GM12874 (cell line): Measurements from ENCODE around the gene UGP2.

Experiments
- TF ChIP-seq, protein P1 (sequence below): IDR thresholded peaks from 2 replicates; pipeline ENCODE4 v1.5.1; 2011; ENCODE audit warnings: low read depth, mild to moderate bottlenecking, control low read depth, low read length, moderate library complexity; ENCODE audit not compliant: insufficient read depth

Gene UGP2

DNA sequence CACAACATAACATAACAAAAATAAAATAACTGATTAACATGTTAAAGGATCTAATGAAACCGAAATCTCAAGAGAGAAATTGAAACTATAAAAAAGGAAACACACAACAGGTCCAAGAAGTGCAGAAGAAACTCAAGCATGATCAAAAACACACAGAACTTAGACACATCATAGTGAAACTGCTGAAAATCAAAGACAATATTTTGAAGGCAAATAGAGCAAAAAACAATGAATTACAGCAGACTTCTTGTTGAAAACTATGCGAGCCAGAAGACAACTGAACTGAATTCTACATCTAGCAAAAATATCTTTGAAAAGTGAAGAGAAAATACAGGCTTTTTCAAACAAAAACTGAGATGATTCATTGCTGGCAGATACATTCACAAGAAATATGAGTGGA, 61.3 kb downstream of the UGP2 start:
- TF ChIP-seq, protein P1, sequence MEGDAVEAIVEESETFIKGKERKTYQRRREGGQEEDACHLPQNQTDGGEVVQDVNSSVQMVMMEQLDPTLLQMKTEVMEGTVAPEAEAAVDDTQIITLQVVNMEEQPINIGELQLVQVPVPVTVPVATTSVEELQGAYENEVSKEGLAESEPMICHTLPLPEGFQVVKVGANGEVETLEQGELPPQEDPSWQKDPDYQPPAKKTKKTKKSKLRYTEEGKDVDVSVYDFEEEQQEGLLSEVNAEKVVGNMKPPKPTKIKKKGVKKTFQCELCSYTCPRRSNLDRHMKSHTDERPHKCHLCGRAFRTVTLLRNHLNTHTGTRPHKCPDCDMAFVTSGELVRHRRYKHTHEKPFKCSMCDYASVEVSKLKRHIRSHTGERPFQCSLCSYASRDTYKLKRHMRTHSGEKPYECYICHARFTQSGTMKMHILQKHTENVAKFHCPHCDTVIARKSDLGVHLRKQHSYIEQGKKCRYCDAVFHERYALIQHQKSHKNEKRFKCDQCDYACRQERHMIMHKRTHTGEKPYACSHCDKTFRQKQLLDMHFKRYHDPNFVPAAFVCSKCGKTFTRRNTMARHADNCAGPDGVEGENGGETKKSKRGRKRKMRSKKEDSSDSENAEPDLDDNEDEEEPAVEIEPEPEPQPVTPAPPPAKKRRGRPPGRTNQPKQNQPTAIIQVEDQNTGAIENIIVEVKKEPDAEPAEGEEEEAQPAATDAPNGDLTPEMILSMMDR, result no peak

DNA sequence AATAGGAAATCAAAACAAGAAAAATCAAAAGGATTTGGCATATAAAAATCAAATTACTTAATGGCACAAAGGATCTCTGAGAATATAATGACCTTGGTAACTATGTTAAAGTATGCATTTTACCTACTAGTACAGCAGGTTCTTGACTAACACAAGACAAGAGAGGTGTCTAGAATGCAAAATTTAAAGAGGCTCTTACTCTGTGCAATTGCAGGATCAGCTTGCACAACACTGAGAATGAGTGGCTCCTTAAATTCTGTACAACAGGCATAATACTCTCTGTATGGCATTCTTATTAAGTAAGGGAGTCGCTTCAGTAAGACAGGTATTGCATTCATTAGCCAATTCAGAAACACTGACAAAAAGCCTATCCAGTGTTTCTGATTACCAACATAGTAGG, 72.6 kb downstream of the UGP2 start:
- TF ChIP-seq, protein P1, result no peak

DNA sequence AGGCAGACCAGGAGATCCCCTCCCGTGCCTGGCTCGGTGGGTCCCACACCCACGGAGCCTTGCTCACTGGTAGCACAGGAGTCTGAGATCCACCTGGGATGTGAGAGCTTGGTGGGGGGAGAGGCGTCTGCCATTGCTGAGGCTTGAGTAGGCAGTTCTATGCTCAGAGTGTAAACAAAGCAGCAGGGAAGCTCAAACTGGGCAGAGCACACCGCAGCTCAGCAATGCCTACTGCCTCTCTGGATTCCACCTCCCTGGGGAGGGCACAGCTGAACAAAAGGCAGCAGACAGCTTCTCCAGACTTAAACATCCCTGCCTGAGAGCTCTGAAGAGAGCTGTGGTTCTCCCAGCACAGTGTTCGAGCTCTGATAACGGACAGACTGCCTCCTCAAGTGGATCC, 85.1 kb downstream of the UGP2 start:
- TF ChIP-seq, protein P1, result no peak
